WTC11 (cell line): ENCODE data around the gene TARBP1. TPM values are rescaled to one million over a fixed set of nuclear protein-coding genes. Genes with fewer than 3 reads are reported as not detected.

Experiments used
- ATAC-seq: fragments of 200-7000 bp; cut with Tn5 transposase; 2 replicates; pipeline ENCODE4 v1.10.0; 2021; ENCODE audit warnings: mild to moderate bottlenecking, moderate library complexity
- CTCF ChIA-PET: fragments of 300-600 bp; sonication (Branson Sonifier 250); formaldehyde crosslinking; loops from one replicate; lab custom pipeline; 2021; ENCODE audit warnings: antibody characterized with exemption; lab: Charles Lee
- POLR2A ChIA-PET: fragments of 350-600 bp; sonication (Branson Sonifier 250); formaldehyde crosslinking; loops from one replicate; lab custom pipeline; 2021; ENCODE audit warnings: antibody characterized with exemption; lab: Charles Lee
- DNase-seq: peaks from one replicate; pipeline ENCODE4 v3.0.0; 2021; ENCODE audit warnings: low spot score
- H3K27ac Mint-ChIP-seq: 2 replicates; pipeline ENCODE4 v1.8.0; 2021; ENCODE audit warnings: mixed read lengths
- H3K27me3 Mint-ChIP-seq: 2 replicates; pipeline ENCODE4 v1.8.0; 2021; ENCODE audit warnings: low read depth, mild to moderate bottlenecking, moderate library complexity, mixed read lengths
- H3K36me3 Mint-ChIP-seq: 2 replicates; pipeline ENCODE4 v1.8.0; 2021; ENCODE audit warnings: mixed read lengths
- H3K4me1 Mint-ChIP-seq: 2 replicates; pipeline ENCODE4 v1.8.0; 2022; ENCODE audit warnings: mixed read lengths
- H3K4me3 Mint-ChIP-seq: 2 replicates; pipeline ENCODE4 v1.8.0; 2021; ENCODE audit warnings: mild to moderate bottlenecking, moderate library complexity, mixed read lengths
- H3K9me3 Mint-ChIP-seq: 2 replicates; pipeline ENCODE4 v1.8.0; 2021; ENCODE audit warnings: mixed read lengths
- AFF4 ChIP-seq: sonication (generic); formaldehyde crosslinking; IDR thresholded peaks from 2 replicates; pipeline ENCODE4 v1.8.1; 2023; ENCODE audit warnings: mild to moderate bottlenecking, missing genetic modification reagents, borderline replicate concordance
- AR ChIP-seq: fragments of 250-450 bp; sonication (Bioruptor Pico); IDR thresholded peaks from 2 replicates; pipeline ENCODE4 v1.9.0; 2021; ENCODE audit warnings: mild to moderate bottlenecking
- ATF1 ChIP-seq: sonication (generic); formaldehyde crosslinking; IDR thresholded peaks from 2 replicates; pipeline ENCODE4 v1.8.1; 2023; ENCODE audit warnings: mild to moderate bottlenecking, moderate library complexity, missing genetic modification reagents
- CDX4 ChIP-seq: fragments of 250-450 bp; sonication (Bioruptor Pico); IDR thresholded peaks from 2 replicates; pipeline ENCODE4 v1.9.0; 2021; ENCODE audit warnings: moderate library complexity, mild to moderate bottlenecking, inconsistent platforms, borderline replicate concordance
- FOXP4 ChIP-seq: sonication (generic); formaldehyde crosslinking; IDR thresholded peaks from 2 replicates; pipeline ENCODE4 v1.8.0; 2022; ENCODE audit warnings: mild to moderate bottlenecking, missing genetic modification reagents
- GABPB1 ChIP-seq: sonication (generic); formaldehyde crosslinking; IDR thresholded peaks from 2 replicates; pipeline ENCODE4 v1.8.1; 2023; ENCODE audit warnings: mild to moderate bottlenecking, missing genetic modification reagents
- HMGA2 ChIP-seq: fragments of 250-450 bp; sonication (Bioruptor Pico); IDR thresholded peaks from 2 replicates; pipeline ENCODE4 v1.4.0; 2021; ENCODE audit warnings: mild to moderate bottlenecking, moderate library complexity
- IRF1 ChIP-seq: sonication (generic); formaldehyde crosslinking; IDR thresholded peaks from 2 replicates; pipeline ENCODE4 v1.8.0; 2023; ENCODE audit warnings: missing genetic modification reagents
- IRF2 ChIP-seq: sonication (generic); formaldehyde crosslinking; IDR thresholded peaks from 2 replicates; pipeline ENCODE4 v1.8.0; 2022; ENCODE audit warnings: low read depth, missing genetic modification reagents, borderline replicate concordance
- NFE2L1 ChIP-seq: sonication (generic); formaldehyde crosslinking; IDR thresholded peaks from 2 replicates; pipeline ENCODE4 v1.8.1; 2023; ENCODE audit warnings: missing genetic modification reagents
- NFYB ChIP-seq: sonication (generic); formaldehyde crosslinking; conservative IDR thresholded peaks from 2 replicates; pipeline ENCODE4 v1.8.0; 2022; ENCODE audit warnings: low read depth, missing genetic modification reagents
- NR1H2 ChIP-seq: sonication (generic); formaldehyde crosslinking; IDR thresholded peaks from 2 replicates; pipeline ENCODE4 v1.9.0; 2021; ENCODE audit warnings: mild to moderate bottlenecking, moderate library complexity, missing genetic modification reagents
- PRRX2 ChIP-seq: fragments of 250-450 bp; sonication (Bioruptor Pico); IDR thresholded peaks from 2 replicates; pipeline ENCODE4 v1.8.0; 2021; ENCODE audit warnings: mild to moderate bottlenecking
- SMAD4 ChIP-seq: sonication (generic); formaldehyde crosslinking; IDR thresholded peaks from 2 replicates; pipeline ENCODE4 v1.8.0; 2022; ENCODE audit warnings: mild to moderate bottlenecking, missing genetic modification reagents
- TP53 ChIP-seq: sonication (generic); formaldehyde crosslinking; IDR thresholded peaks from 2 replicates; pipeline ENCODE4 v1.8.1; 2023; ENCODE audit warnings: mild to moderate bottlenecking, missing genetic modification reagents
- ZBTB43 ChIP-seq: sonication (generic); formaldehyde crosslinking; IDR thresholded peaks from 2 replicates; pipeline ENCODE4 v1.8.1; 2023; ENCODE audit warnings: mild to moderate bottlenecking, missing genetic modification reagents
- ZNF138 ChIP-seq: sonication (generic); formaldehyde crosslinking; conservative IDR thresholded peaks from 2 replicates; pipeline ENCODE4 v1.8.1; 2022; ENCODE audit warnings: mild to moderate bottlenecking, moderate library complexity, missing genetic modification reagents
- ZNF396 ChIP-seq: fragments of 250-450 bp; sonication (Bioruptor Pico); IDR thresholded peaks from 2 replicates; pipeline ENCODE4 v1.8.0; 2021; ENCODE audit warnings: mild to moderate bottlenecking, moderate library complexity, borderline replicate concordance
- ZNF425 ChIP-seq: fragments of 250-450 bp; sonication (Bioruptor Pico); conservative IDR thresholded peaks from 2 replicates; pipeline ENCODE4 v1.9.0; 2021; ENCODE audit warnings: mild to moderate bottlenecking
- total RNA-seq: library from RNA; stranded (reverse); gene quantifications from 3 replicates; pipeline ENCODE4 v1.2.3, GENCODE V29; 2021

Gene TARBP1
- total RNA-seq, 1 experiment from 2014 or later: 24.0 TPM

- no peak for TF ChIP-seq AFF4 (CRISPR knock-in tag)
These were observed 48.4 kb upstream of the TARBP1 start (continued) for GRCh38 chr1:234527346-234527745.

GRCh38 chr1:234526922-234527321, 47.9 kb upstream of the TARBP1 start:
- ChIA-PET POLR2A (no interaction called here), CTCF (interaction anchor here (0.5 kb wide), 1 partner anchor 1704 kb away, joined by 3 read pairs; no protein-coding TSS in a partner anchor)
- DNase-seq (no peak), ATAC-seq (no peak)
- TF ChIP-seq SMAD4 (CRISPR knock-in tag): no peak
- TF ChIP-seq FOXP4 (CRISPR knock-in tag): no peak
- TF ChIP-seq GABPB1 (CRISPR knock-in tag): no peak
- TF ChIP-seq HMGA2 (CRISPR knock-in tag): no peak
- no peak for TF ChIP-seq IRF1 (CRISPR knock-in tag)
- H3K4me1 Mint-ChIP-seq: peaks cover 19% of the 10 kb centered on the region
- H3K9me3 Mint-ChIP-seq: no peaks in the 10 kb centered on the region
- no peaks in the 10 kb centered on the region for H3K36me3 Mint-ChIP-seq
- H3K27ac Mint-ChIP-seq: no peak overlapping the region
- no peaks in the 10 kb centered on the region for H3K27me3 Mint-ChIP-seq
- H3K4me3 Mint-ChIP-seq: no peak overlapping the region

GRCh38 chr1:234525099-234525799, 46.3 kb upstream of the TARBP1 start:
- no peak overlapping the region for H3K4me3 Mint-ChIP-seq
- CTCF ChIA-PET: interaction anchor here (1.5 kb wide), 1 partner anchor 568 kb away, joined by 7 read pairs; no protein-coding TSS in a partner anchor
- H3K9me3 Mint-ChIP-seq: no peaks in the 10 kb centered on the region
- no peaks in the 10 kb centered on the region for H3K27me3 Mint-ChIP-seq
- no peak for DNase-seq
- peak; percentile 34; the same call in 1 of the 2 replicates for ATAC-seq
- no peaks in the 10 kb centered on the region for H3K36me3 Mint-ChIP-seq
- H3K4me1 Mint-ChIP-seq: peaks cover 4% of the 10 kb centered on the region; the same call in 1 of the 2 replicates
- POLR2A ChIA-PET: no interaction called here
- H3K27ac Mint-ChIP-seq: no peak overlapping the region
- no peak for TF ChIP-seq CDX4 (CRISPR knock-in tag)
- no peak for TF ChIP-seq ZNF138 (CRISPR knock-in tag)
- TF ChIP-seq NR1H2 (CRISPR knock-in tag): no peak
- TF ChIP-seq ZNF425 (CRISPR knock-in tag): no peak
- TF ChIP-seq PRRX2 (CRISPR knock-in tag): no peak
- no peak for TF ChIP-seq GABPB1 (CRISPR knock-in tag)
- TF ChIP-seq TP53: no peak
- no peak for TF ChIP-seq ZBTB43
- TF ChIP-seq ZNF396 (CRISPR knock-in tag): no peak
- no peak for TF ChIP-seq NFYB (CRISPR knock-in tag)
- TF ChIP-seq NFE2L1 (CRISPR knock-in tag): no peak
- no peak for TF ChIP-seq IRF2 (CRISPR knock-in tag)
- TF ChIP-seq ATF1: no peak
- no peak for TF ChIP-seq AR (CRISPR knock-in tag)
